NB4 (cell line): ENCODE data around the gene ANO7.

ENCODE experiments used
- DNase-seq: peaks from one replicate; pipeline ENCODE4 v3.0.0; 2010; ENCODE audit warnings: low read depth
- H3K4me3 ChIP-seq: one replicate; pipeline ENCODE4 v1.5.1; 2011; ENCODE audit warnings: mild to moderate bottlenecking, low read depth, low read length, moderate library complexity
- MYC ChIP-seq: IDR thresholded peaks from 2 replicates; pipeline ENCODE4 v1.6.1; 2011; ENCODE audit warnings: low read depth, low read length
- POLR2A ChIP-seq: IDR thresholded peaks from 2 replicates; pipeline ENCODE4 v1.6.1; 2011; ENCODE audit warnings: mild to moderate bottlenecking; ENCODE audit not compliant: insufficient read length; ENCODE audit errors: extremely low read depth
- TF ChIP-seq, protein P1 (sequence below): IDR thresholded peaks from 2 replicates; pipeline ENCODE4 v1.6.1; 2011; ENCODE audit warnings: low read depth, low read length
- TF ChIP-seq, protein P2 (sequence below): IDR thresholded peaks from one replicate; pipeline ENCODE4 v1.5.1; 2012; ENCODE audit warnings: low read depth, low read length

ANO7 gene

GRCh38 chr2:241237949-241238371 lies 49.5 kb downstream of the ANO7 start:
- DNase-seq, result no peak
- no peak overlapping the region for H3K4me3 ChIP-seq
- TF ChIP-seq, protein P1, sequence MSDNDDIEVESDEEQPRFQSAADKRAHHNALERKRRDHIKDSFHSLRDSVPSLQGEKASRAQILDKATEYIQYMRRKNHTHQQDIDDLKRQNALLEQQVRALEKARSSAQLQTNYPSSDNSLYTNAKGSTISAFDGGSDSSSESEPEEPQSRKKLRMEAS, result no peak
- TF ChIP-seq MYC (no peak), POLR2A (no peak)
- TF ChIP-seq, protein P2, sequence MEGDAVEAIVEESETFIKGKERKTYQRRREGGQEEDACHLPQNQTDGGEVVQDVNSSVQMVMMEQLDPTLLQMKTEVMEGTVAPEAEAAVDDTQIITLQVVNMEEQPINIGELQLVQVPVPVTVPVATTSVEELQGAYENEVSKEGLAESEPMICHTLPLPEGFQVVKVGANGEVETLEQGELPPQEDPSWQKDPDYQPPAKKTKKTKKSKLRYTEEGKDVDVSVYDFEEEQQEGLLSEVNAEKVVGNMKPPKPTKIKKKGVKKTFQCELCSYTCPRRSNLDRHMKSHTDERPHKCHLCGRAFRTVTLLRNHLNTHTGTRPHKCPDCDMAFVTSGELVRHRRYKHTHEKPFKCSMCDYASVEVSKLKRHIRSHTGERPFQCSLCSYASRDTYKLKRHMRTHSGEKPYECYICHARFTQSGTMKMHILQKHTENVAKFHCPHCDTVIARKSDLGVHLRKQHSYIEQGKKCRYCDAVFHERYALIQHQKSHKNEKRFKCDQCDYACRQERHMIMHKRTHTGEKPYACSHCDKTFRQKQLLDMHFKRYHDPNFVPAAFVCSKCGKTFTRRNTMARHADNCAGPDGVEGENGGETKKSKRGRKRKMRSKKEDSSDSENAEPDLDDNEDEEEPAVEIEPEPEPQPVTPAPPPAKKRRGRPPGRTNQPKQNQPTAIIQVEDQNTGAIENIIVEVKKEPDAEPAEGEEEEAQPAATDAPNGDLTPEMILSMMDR, result no peak

DNA sequence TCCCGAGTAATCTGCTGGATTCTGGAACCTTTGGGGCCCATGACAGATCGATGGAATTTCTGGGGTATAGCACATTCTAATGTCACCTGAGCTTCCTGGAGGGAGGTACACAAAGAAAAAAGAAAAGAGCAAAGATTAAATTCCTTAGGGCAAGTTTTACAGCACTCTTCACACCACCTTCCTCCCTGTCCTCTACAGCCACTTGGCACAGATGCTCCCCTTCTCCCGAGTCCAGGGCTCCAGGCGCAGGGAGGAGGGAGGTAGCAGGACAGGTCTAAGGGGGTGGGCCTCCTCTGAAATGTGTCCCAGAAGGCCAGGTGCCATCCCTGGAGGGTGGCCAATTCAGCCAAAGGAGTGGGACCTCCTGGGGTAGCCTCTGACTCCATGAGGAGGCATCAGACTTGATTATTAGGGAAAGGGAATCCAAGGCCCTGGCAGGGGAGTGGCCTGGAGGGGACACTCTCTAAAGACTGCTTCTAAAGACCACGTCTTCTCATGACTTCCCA lies 50.3 kb downstream of the ANO7 start:
- no peak for DNase-seq
- TF ChIP-seq MYC (no peak), POLR2A (no peak)
- TF ChIP-seq, protein P1, result no peak
- TF ChIP-seq, protein P2, result no peak
- H3K4me3 ChIP-seq, result no peak overlapping the region

DNA sequence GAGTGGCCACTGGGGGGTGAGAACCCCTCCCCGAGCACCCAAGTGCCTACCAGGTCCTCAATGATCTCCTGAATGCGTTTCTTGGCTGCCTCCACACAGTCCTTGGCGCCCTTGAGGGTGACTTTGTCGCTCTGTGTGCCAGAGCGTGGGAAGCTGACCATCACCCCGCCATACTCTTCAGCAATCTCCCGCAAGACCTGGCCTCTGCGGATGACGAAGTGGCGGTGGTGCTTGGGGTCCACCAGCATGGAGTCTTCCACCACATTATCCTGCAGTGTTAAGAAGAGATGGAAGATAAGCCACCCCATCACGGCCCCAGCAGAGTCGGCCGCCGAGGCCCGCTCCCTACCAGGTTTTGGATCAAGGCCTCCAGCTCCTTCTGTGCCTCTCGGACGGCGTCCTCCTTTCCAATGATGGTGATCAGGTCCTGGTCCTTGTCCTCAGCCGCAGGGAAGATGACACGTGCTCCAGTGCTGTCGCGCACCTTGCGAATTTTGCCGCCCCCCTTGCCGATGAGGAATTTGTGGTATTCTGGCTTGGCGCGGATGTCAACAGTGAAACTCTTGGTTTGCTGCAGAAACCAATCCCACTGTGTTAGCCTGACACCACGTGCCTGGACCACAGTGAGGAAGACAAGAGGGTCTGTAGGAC lies 51.2 kb downstream of the ANO7 start:
- DNase-seq, result no peak
- TF ChIP-seq, protein P1, result no peak
- TF ChIP-seq MYC, result no peak
- TF ChIP-seq POLR2A, result no peak
- TF ChIP-seq, protein P2, result no peak
- no peak overlapping the region for H3K4me3 ChIP-seq

GRCh38 chr2:241240320-241241004 lies 52.0 kb downstream of the ANO7 start:
- no peak overlapping the region for H3K4me3 ChIP-seq
- no peak for DNase-seq
- TF ChIP-seq, protein P1, result no peak
- TF ChIP-seq, protein P2, result no peak
- TF ChIP-seq MYC, result no peak
- no peak for TF ChIP-seq POLR2A

DNA sequence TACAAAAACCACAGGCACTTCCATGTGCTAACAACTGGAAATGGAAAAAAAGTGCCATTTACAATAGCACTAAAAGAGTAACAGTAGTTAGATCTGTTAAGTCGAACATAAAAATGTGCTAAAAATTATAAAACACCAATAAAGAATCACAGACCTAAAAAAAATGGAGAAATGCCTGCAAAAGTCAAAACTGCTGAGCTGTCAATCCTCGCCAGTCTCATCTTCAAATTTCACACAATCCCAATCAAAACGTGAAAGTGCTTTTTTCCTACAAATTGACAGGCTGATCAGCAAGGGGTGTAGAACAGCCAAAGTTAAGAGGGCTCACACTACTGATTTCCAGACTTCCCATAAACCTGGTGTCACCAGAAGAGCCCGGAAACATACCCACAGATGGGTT lies 53.2 kb downstream of the ANO7 start:
- TF ChIP-seq POLR2A (no peak), MYC (no peak)
- TF ChIP-seq, protein P1, result no peak
- TF ChIP-seq, protein P2, result no peak
- H3K4me3 ChIP-seq, result no peak overlapping the region

More for the DNA sequence above, 53.2 kb downstream of the ANO7 start:
- no peak for DNase-seq
